Liver (tissue), 9 donors: Measurements from ENCODE around the gene FTO. TPM values are rescaled to one million over a fixed set of nuclear protein-coding genes. Genes with fewer than 3 reads are reported as not detected.

Experiments used
- DNase-seq: peaks from one replicate; pipeline ENCODE4 v3.0.0-alpha.2; 2017; ENCODE audit warnings: low spot score
- H3K27ac ChIP-seq, 2 donors: one replicate each; pipeline ENCODE4 v1.7.0; 2013; ENCODE audit warnings: inconsistent platforms in 2 of 2, low read length in 2 of 2, control low read depth in 1 of 2, low read depth in 1 of 2, mild to moderate bottlenecking in 1 of 2
- H3K27me3 ChIP-seq, 4 donors: one replicate each; pipeline versions ENCODE4 v1.6.1 to v1.7.0; 2013; ENCODE audit warnings: low read length in 3 of 4, inconsistent platforms in 1 of 4, mild to moderate bottlenecking in 1 of 4, moderate library complexity in 1 of 4; ENCODE audit not compliant: control insufficient read depth in 4 of 4, insufficient read depth in 4 of 4
- H3K36me3 ChIP-seq, 4 donors: one replicate each; pipeline versions ENCODE4 v1.6.1 to v1.7.0; 2013; ENCODE audit warnings: low read length in 3 of 4, mild to moderate bottlenecking in 3 of 4, low read depth in 1 of 4, moderate library complexity in 1 of 4; ENCODE audit not compliant: control insufficient read depth in 4 of 4, insufficient read depth in 3 of 4
- H3K4me1 ChIP-seq, 4 donors: one replicate each; pipeline versions ENCODE4 v1.6.1 to v1.7.0; 2013; ENCODE audit warnings: low read length in 3 of 4, mild to moderate bottlenecking in 3 of 4, moderate library complexity in 1 of 4; ENCODE audit not compliant: control insufficient read depth in 4 of 4, insufficient read depth in 4 of 4
- H3K4me3 ChIP-seq, 3 donors: one replicate each; pipeline versions ENCODE4 v1.6.1 to v1.7.0; 2013; ENCODE audit warnings: low read length in 3 of 3, control low read depth in 1 of 3, low read depth in 1 of 3, mild to moderate bottlenecking in 1 of 3
- H3K9ac ChIP-seq, 2 donors: one replicate each; pipeline ENCODE4 v1.7.0; 2013; ENCODE audit warnings: low read length in 2 of 2, mild to moderate bottlenecking in 2 of 2, moderate library complexity in 2 of 2, control low read depth in 1 of 2, low read depth in 1 of 2
- H3K9me3 ChIP-seq, 4 donors: one replicate each; pipeline versions ENCODE4 v1.6.1 to v1.7.0; 2013; ENCODE audit warnings: low read length in 3 of 4; ENCODE audit not compliant: control insufficient read depth in 4 of 4
- EGR1 ChIP-seq, 2 donors: IDR thresholded peaks; 2 replicates each; pipeline ENCODE4 v1.6.1; 2016 to 2018; ENCODE audit warnings: antibody characterized with exemption in 2 of 2, low read depth in 2 of 2
- FOXA1 ChIP-seq: IDR thresholded peaks from 2 replicates; pipeline ENCODE4 v1.6.1; 2016; ENCODE audit warnings: antibody characterized with exemption
- GABPA ChIP-seq, 2 donors: IDR thresholded peaks in 1 of 2; conservative IDR thresholded peaks in 1 of 2; 2 replicates each; pipeline ENCODE4 v1.6.1; 2016; ENCODE audit warnings: antibody characterized with exemption in 2 of 2, mild to moderate bottlenecking in 1 of 2, moderate library complexity in 1 of 2
- HNF4G ChIP-seq: IDR thresholded peaks from 2 replicates; pipeline ENCODE4 v1.6.1; 2016; ENCODE audit warnings: antibody characterized with exemption
- MAX ChIP-seq: IDR thresholded peaks from 2 replicates; pipeline ENCODE4 v1.6.1; 2016; ENCODE audit warnings: antibody characterized with exemption
- NR2F2 ChIP-seq: IDR thresholded peaks from 2 replicates; pipeline ENCODE4 v1.6.1; 2016; ENCODE audit warnings: antibody characterized with exemption
- REST ChIP-seq: IDR thresholded peaks from 2 replicates; pipeline ENCODE4 v1.6.1; 2016; ENCODE audit warnings: antibody characterized with exemption, mild to moderate bottlenecking
- SP1 ChIP-seq: IDR thresholded peaks from 2 replicates; pipeline ENCODE4 v1.6.1; 2018; ENCODE audit warnings: antibody characterized with exemption, mild to moderate bottlenecking
- TAF1 ChIP-seq: conservative IDR thresholded peaks from 2 replicates; pipeline ENCODE4 v1.6.1; 2016; ENCODE audit warnings: antibody characterized with exemption, mild to moderate bottlenecking
- YY1 ChIP-seq: IDR thresholded peaks from 2 replicates; pipeline ENCODE4 v1.6.1; 2016; ENCODE audit warnings: antibody characterized with exemption, mild to moderate bottlenecking
- ZBTB33 ChIP-seq: IDR thresholded peaks from 2 replicates; pipeline ENCODE4 v1.6.1; 2016; ENCODE audit warnings: antibody characterized with exemption
- WGBS: extraction: QIAGEN DNeasy Blood & Tissue Kit; methylation state at CpG from one replicate; pipeline ENCODE4 v1.1.7; 2013; 5-methylcytosine and 5-hydroxymethylcytosine counted together
- polyA plus RNA-seq, 2 donors: library from polyadenylated mRNA; stranded (reverse) in 1 of 2; unstranded in 1 of 2; fragments of 200-250 nt in 1 of 2; fragments of >200 nt in 1 of 2; fragmentation: Nextera tagmentation in 1 of 2; extraction: Ambion mirVana in 1 of 2; gene quantifications; one replicate each; pipeline versions ENCODE4 v1.2.1 to v1.2.3, GENCODE V29; 2013 to 2015
- total RNA-seq, 2 donors: library from RNA; depleted of rRNA; stranded (reverse); fragments of >200 nt; gene quantifications; one replicate each; pipeline ENCODE4 v1.2.3, GENCODE V29; 2014
- TF ChIP-seq, protein P1 (sequence below): IDR thresholded peaks from 2 replicates; pipeline ENCODE4 v1.6.1; 2016; ENCODE audit warnings: antibody characterized with exemption
- donor health status: healthy.
- donor health status: healthy.
- donor health status: healthy.
- donor health status: healthy.
- donor health status: healthy.

The FTO gene
- total and polyA plus RNA-seq, 4 donors = 12.0 to 54.2 (median 24.6) TPM

DNA sequence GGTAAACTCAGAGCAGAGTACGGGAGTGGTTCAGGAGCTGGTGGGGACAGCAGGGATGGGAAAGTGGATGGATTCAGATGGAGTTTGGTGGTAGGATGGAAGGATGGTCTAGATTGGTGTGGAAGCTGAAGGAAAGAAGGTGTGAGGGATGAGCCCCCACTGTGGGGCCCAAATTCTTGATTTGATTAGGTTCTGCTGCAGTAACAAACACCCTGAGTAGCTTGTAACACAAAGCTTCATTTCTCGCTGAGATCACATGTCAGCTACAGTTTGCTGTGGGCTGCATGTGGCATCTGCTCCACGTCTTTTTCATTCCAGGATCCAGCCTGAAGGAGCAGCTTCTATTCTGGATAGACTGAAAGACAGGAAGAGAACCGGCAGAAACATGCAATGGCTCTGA is 438.8 kb downstream of the FTO start:
- Histone ChIP-seq H3K36me3 (no peaks in the 10 kb centered on the region), H3K9ac (no peak overlapping the region), H3K4me1 (no peaks in the 10 kb centered on the region), H3K27me3 (no peaks in the 10 kb centered on the region), H3K9me3 (no peaks in the 10 kb centered on the region), H3K27ac (no peak overlapping the region), H3K4me3 (no peak overlapping the region)
- DNase-seq = no peak
- 89% methylated on average over 4 of the region's 4 CpGs for WGBS
- TF ChIP-seq, protein P1, sequence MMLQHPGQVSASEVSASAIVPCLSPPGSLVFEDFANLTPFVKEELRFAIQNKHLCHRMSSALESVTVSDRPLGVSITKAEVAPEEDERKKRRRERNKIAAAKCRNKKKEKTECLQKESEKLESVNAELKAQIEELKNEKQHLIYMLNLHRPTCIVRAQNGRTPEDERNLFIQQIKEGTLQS = no peak
- TF ChIP-seq FOXA1 = no peak
- no peak for TF ChIP-seq ZBTB33
- no peak for TF ChIP-seq REST
- no peak for TF ChIP-seq GABPA (IDR thresholded peaks at IDR 0.05 in 1 of 2, conservative IDR thresholded peaks at IDR 0.05 in 1 of 2)

- no peaks in the 10 kb centered on the region for H3K36me3 ChIP-seq
- H3K9me3 ChIP-seq = no peaks in the 10 kb centered on the region
- H3K4me1 ChIP-seq = no peaks in the 10 kb centered on the region
- WGBS = 94% methylated on average over 4 of the region's 4 CpGs
- H3K27me3 ChIP-seq = no peaks in the 10 kb centered on the region
- TF ChIP-seq HNF4G (no peak), EGR1 (IDR thresholded peaks at IDR 0.05; ENCODE audit: low read depth in 2 of 2) (no peak)
- no peak overlapping the region for H3K4me3 ChIP-seq
- no peak overlapping the region for H3K9ac ChIP-seq
- no peak overlapping the region for H3K27ac ChIP-seq
- no peak for DNase-seq
Observed at GRCh38 chr16:54143410-54143809, 439.5 kb downstream of the FTO start.

GRCh38 chr16:54143934-54144571 is 440.1 kb downstream of the FTO start:
- WGBS = 75% methylated on average over 13 of the region's 13 CpGs
- Histone ChIP-seq H3K4me1 (no peaks in the 10 kb centered on the region), H3K9me3 (peaks cover 0 to 2% (median 0%) of the 10 kb centered on the region in 4 donors), H3K9ac (no peak overlapping the region), H3K27me3 (no peaks in the 10 kb centered on the region), H3K27ac (no peak overlapping the region), H3K36me3 (no peaks in the 10 kb centered on the region), H3K4me3 (no peak overlapping the region)
- DNase-seq = no peak
- TF ChIP-seq ZBTB33 = no peak
- TF ChIP-seq SP1 = no peak
- TF ChIP-seq YY1 = no peak
- TF ChIP-seq, protein P1 = no peak
- TF ChIP-seq EGR1 (IDR thresholded peaks at IDR 0.05; ENCODE audit: low read depth in 2 of 2) = no peak
- no peak for TF ChIP-seq GABPA (IDR thresholded peaks at IDR 0.05 in 1 of 2, conservative IDR thresholded peaks at IDR 0.05 in 1 of 2)
- no peak for TF ChIP-seq REST
- no peak for TF ChIP-seq TAF1
- no peak for TF ChIP-seq NR2F2
- no peak for TF ChIP-seq MAX
